ENCODE measurements around the gene KRTAP5-5. TPM values are rescaled to one million over a fixed set of nuclear protein-coding genes. Genes with fewer than 3 reads are reported as not detected.
A peak's percentile ranks its signal among the peaks of the same experiment; 100 is the strongest.

The KRTAP5-5 gene
- total and polyA plus RNA-seq, 8 donors = 0.19 TPM; not detected in 7

DNA sequence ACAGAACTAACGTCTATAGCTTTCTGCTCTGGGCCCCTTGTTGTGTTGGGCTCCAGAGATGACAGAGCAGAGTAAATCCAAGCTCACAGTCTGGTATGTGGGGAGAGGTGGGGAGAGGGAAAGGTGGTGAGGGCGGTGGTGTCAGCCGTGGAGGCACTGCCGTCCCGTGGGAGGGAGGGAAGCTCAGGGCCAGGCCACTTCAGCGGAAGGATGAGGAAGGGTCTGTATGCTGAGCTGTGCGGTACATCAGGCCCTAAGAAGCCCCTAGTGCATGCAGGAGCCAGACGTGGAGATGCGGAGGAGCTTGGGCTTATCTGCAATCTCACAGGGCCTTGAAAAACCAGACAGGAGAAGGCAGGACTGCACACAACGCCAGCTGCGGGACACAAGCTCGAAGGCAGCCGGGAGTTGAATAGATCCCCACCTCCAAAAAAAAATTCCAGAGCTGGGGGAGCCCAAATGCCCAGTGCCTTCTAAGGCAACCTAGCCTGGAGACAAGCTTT, 1.5 kb downstream of the KRTAP5-5 start:
- no peak for FAIRE-seq

DNA sequence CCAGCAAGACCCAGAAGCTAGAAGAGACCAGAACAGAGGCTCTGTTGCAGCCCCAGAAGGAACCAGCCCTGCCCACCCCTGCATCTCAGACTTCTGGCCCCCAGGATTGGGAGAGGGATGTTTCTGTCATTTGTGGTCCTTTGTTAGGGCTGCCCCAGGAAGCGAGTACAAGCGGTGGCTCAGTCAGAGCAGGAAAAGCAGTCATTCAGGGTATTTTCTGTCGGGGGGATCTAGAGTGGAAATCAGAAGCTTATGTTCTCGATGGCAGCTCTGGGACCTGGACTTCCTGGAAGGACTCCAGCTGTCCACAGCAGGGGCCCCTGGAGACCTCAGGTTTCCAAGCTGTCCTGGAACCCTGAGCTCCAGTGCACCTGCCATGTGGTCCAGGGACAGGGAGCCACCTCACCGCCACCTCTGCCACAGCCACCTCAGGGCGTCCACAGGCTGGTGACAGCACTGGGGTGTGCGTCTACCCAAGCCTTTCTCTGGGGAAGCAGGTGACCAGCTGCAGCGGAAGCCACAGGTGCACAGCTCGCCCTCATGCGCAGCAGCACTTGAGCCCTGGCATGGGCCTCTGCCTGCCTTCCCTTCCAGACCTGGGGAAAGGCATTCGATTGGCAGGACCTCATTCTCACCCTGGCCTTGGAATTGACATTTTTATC, 2.6 kb downstream of the KRTAP5-5 start:
- ATAC-seq (peak; percentile 80 to 94 (median 88)), DNase-seq (peak; percentile 21 to 89 (median 72)), FAIRE-seq (no peak)
- peak overlapping the region in 1 of 4 donors; percentile 2 for H3K27ac ChIP-seq
- no peaks in the 10 kb centered on the region for H3K9me3 ChIP-seq
- TF ChIP-seq, protein P1, sequence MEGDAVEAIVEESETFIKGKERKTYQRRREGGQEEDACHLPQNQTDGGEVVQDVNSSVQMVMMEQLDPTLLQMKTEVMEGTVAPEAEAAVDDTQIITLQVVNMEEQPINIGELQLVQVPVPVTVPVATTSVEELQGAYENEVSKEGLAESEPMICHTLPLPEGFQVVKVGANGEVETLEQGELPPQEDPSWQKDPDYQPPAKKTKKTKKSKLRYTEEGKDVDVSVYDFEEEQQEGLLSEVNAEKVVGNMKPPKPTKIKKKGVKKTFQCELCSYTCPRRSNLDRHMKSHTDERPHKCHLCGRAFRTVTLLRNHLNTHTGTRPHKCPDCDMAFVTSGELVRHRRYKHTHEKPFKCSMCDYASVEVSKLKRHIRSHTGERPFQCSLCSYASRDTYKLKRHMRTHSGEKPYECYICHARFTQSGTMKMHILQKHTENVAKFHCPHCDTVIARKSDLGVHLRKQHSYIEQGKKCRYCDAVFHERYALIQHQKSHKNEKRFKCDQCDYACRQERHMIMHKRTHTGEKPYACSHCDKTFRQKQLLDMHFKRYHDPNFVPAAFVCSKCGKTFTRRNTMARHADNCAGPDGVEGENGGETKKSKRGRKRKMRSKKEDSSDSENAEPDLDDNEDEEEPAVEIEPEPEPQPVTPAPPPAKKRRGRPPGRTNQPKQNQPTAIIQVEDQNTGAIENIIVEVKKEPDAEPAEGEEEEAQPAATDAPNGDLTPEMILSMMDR (IDR thresholded peaks at IDR 0.05) = no peak
- intact Hi-C loops (cut with DNase I) = no loop called here
- H3K4me1 ChIP-seq = peaks cover 0 to 4% (median 0%) of the 10 kb centered on the region in 3 donors
- no peaks in the 10 kb centered on the region for H3K36me3 ChIP-seq
- no peaks in the 10 kb centered on the region for H3K27me3 ChIP-seq
- 32 to 34% methylated on average over 11 of the region's 11 CpGs for WGBS, 2 donors
- no peak overlapping the region for H3K4me3 ChIP-seq

More for the DNA sequence above, 1.5 kb downstream of the KRTAP5-5 start:
- TF ChIP-seq, protein P1 (IDR thresholded peaks at IDR 0.05) = no peak
- no peaks in the 10 kb centered on the region for H3K9me3 ChIP-seq
- ATAC-seq (no peak), DNase-seq (peak in 1 of 6 donors; percentile 36)
- peaks cover 0 to 4% (median 0%) of the 10 kb centered on the region in 3 donors for H3K4me1 ChIP-seq
- intact Hi-C loops (cut with DNase I) = no loop called here
- no peak overlapping the region for H3K4me3 ChIP-seq
- no peaks in the 10 kb centered on the region for H3K36me3 ChIP-seq
- 78 to 85% methylated on average over 13 of the region's 13 CpGs for WGBS, 2 donors
- no peaks in the 10 kb centered on the region for H3K27me3 ChIP-seq
- H3K27ac ChIP-seq = no peak overlapping the region

DNA sequence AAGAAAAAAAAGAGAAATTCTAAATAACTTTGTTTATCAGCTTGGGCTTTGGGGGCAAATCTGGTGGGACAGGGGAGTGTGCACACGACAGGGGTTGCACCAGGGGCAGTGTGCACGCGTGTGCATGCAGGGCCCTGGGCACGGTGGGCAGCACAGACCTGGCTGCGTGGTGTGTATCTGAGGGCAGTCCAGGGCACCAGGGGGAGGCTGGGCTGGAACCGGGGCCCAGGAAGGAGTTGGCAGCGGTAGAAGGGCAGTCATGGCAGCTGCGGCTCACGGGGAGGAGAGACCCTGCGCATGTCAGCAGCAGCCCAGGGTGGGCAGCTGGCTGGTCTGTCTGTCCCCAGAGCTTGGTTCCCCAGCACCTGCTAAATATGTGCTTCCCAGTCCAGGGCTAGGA, 4.3 kb downstream of the KRTAP5-5 start:
- DNase-seq = peak in 1 of 6 donors; percentile 43
- H3K4me3 ChIP-seq = no peak overlapping the region
- ATAC-seq = no peak
- intact Hi-C loops (cut with DNase I) = no loop called here
- peaks cover 0 to 4% (median 0%) of the 10 kb centered on the region in 3 donors for H3K4me1 ChIP-seq
- H3K9me3 ChIP-seq = no peaks in the 10 kb centered on the region
- WGBS, 2 donors = 91 to 96% methylated on average over 7 to 10 of the region's 10 CpGs
- no peak overlapping the region for H3K27ac ChIP-seq
- no peaks in the 10 kb centered on the region for H3K36me3 ChIP-seq
- no peaks in the 10 kb centered on the region for H3K27me3 ChIP-seq
- no peak for FAIRE-seq
- TF ChIP-seq, protein P1 (IDR thresholded peaks at IDR 0.05) = no peak

DNA sequence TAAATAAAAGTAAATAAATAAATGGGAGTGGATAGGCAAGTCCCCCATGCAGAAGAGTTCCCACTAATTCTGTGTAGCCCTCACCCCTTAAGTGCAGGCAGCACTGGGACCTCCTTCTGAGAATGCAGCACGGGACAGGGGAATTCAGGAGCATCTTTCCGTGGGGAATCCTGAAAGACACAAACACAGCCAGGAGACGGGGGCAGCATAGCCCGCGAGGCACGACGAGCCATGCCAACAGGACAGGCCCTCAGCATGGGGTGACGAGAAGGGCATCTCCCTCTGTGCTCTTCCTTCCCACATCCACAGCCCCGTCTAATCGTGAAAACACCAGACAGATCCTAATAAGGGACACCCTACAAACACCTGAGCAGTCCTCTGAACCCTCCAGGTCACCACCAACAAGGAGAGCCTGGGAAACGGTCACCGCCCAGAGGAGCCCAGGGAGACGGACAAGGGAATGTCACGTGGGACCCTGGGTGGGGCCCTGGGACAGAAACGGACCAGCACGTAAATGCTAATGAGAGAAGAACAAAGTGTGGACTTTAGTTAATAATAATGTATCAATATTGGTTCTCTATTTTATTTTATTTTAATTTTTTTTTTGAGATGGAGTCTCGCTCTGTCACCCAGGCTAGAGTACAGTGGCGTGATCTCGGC, 6.8 kb downstream of the KRTAP5-5 start:
- Histone ChIP-seq H3K27ac (no peak overlapping the region), H3K4me1 (peaks cover 0 to 4% (median 0%) of the 10 kb centered on the region in 3 donors), H3K27me3 (no peaks in the 10 kb centered on the region), H3K36me3 (no peaks in the 10 kb centered on the region), H3K4me3 (no peak overlapping the region), H3K9me3 (no peaks in the 10 kb centered on the region)
- no peak for FAIRE-seq
- TF ChIP-seq, protein P1 (IDR thresholded peaks at IDR 0.05) = no peak
- peak in 2 of 6 donors; percentile 22 to 34 for DNase-seq
- intact Hi-C loops (cut with DNase I) = no loop called here
- 84 to 88% methylated on average over 19 of the region's 19 CpGs for WGBS, 2 donors
- ATAC-seq = no peak

All from pancreas (tissue), 10 donors.